HG02943 (cell line): ENCODE measurements around the gene TEC.
"Not testable (repeated sequence)": the region's sequence is repeated elsewhere in the genome, so short reads cannot be mapped to it uniquely, and the experiment has no call there.

Experiments
- ATAC-seq: cut with Tn5 transposase; IDR thresholded peaks from one replicate; pipeline ENCODE4 v1.9.1; 2021; ENCODE audit warnings: mild to moderate bottlenecking, low read depth, moderate library complexity; ENCODE audit not compliant: unreplicated experiment

TEC gene

GRCh38 chr4:48243887-48244286, 25.8 kb downstream of the TEC start:
- no peak for ATAC-seq

- no peak for ATAC-seq
Observed at GRCh38 chr4:48243429-48243828, 26.2 kb downstream of the TEC start.

GRCh38 chr4:48242511-48243195, 27.0 kb downstream of the TEC start:
- no peak for ATAC-seq

- no peak for ATAC-seq
Observed at GRCh38 chr4:48241731-48242130, 27.9 kb downstream of the TEC start.

- no peak for ATAC-seq
Observed at GRCh38 chr4:48237996-48238645, 31.5 kb downstream of the TEC start.

- no peak for ATAC-seq
Observed at GRCh38 chr4:48235050-48235449, 34.6 kb downstream of the TEC start.

GRCh38 chr4:48234575-48234974, 35.1 kb downstream of the TEC start:
- no peak for ATAC-seq

- ATAC-seq, result no peak
Observed at GRCh38 chr4:48228949-48229348, 40.7 kb downstream of the TEC start.

- ATAC-seq, result no peak
Observed at GRCh38 chr4:48227662-48228061, 42.0 kb downstream of the TEC start.

- ATAC-seq, result no peak
Observed at GRCh38 chr4:48226199-48226598, 43.4 kb downstream of the TEC start.

GRCh38 chr4:48225368-48226141, 44.1 kb downstream of the TEC start:
- ATAC-seq, result no peak

- no peak for ATAC-seq
Observed at GRCh38 chr4:48224606-48225005, 45.0 kb downstream of the TEC start.

- ATAC-seq, result no peak
Observed at GRCh38 chr4:48223633-48224295, 45.9 kb downstream of the TEC start.

- no peak for ATAC-seq
Observed at GRCh38 chr4:48222491-48222890, 47.1 kb downstream of the TEC start.

GRCh38 chr4:48219430-48219829, 50.2 kb downstream of the TEC start:
- ATAC-seq, result not testable (repeated sequence)

GRCh38 chr4:48216563-48216962, 53.1 kb downstream of the TEC start:
- no peak for ATAC-seq

- no peak for ATAC-seq
Observed at GRCh38 chr4:48215977-48216376, 53.7 kb downstream of the TEC start.

- ATAC-seq, result peak; percentile 81
Observed at GRCh38 chr4:48212165-48212564, 57.5 kb downstream of the TEC start.

- ATAC-seq, result no peak
Observed at GRCh38 chr4:48210966-48211328, 58.7 kb downstream of the TEC start.

GRCh38 chr4:48205626-48206025, 64.0 kb downstream of the TEC start:
- ATAC-seq, result no peak

- ATAC-seq, result no peak
Observed at GRCh38 chr4:48205107-48205506, 64.5 kb downstream of the TEC start.
